Uterus (tissue), 2 donors: Measurements from ENCODE around the gene JUP.

ENCODE experiments used
- CTCF ChIP-seq, 4 experiments: fragments of 200-600 bp in 2 of 4; fragments of 450-650 bp in 2 of 4; sonication (generic) in 2 of 4; IDR thresholded peaks; one replicate each; pipeline ENCODE4 v1.5.1; 2016 to 2019; ENCODE audit warnings: antibody characterized with exemption in 4 of 4, mild to moderate bottlenecking in 2 of 4, moderate library complexity in 1 of 4
- POLR2A ChIP-seq, 2 donors: fragments of 450-650 bp; IDR thresholded peaks; one replicate each; pipeline ENCODE4 v1.6.1; 2016; ENCODE audit warnings: antibody characterized with exemption in 2 of 2, mild to moderate bottlenecking in 1 of 2, moderate library complexity in 1 of 2

DNA sequence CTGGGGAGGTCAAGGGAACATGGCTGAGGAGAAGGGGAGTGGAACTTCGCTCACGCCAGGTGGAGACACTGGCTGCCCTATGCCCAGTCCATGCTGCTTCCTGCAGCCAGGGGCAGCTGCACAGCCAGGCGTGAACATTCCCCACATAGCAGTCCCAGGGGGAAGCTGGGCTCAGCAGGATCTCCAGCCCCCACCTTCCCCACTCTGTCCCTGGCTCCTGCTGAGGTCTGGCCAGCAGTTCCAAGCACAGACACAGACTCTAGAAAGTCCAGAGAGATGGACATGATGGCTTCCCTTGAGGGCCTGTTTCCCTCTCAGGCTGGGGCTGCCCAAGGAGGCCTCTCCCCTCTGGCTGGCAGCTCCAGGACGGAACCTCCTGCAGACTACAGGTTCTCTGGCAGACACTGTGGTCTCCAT lies 9.3 kb downstream of the JUP start:
- TF ChIP-seq CTCF (IDR thresholded peaks at IDR 0.05): peak in 3 of 4 experiments; percentile 23 to 50 (median 44)
- TF ChIP-seq POLR2A (IDR thresholded peaks at IDR 0.05): no peak
